GM12878 (cell line): ENCODE data around the gene PTPRC. TPM values are rescaled to one million over a fixed set of nuclear protein-coding genes. Genes with fewer than 3 reads are reported as not detected.

ENCODE experiments used
- BACH1 ChIP-seq: fragments of 450-650 bp; IDR thresholded peaks from 2 replicates; pipeline ENCODE4 v1.6.1; 2017; ENCODE audit warnings: mild to moderate bottlenecking, borderline replicate concordance
- CBX5 ChIP-seq: sonication (generic); IDR thresholded peaks from 2 replicates; pipeline ENCODE4 v1.6.1; 2016; ENCODE audit warnings: low read depth, moderate library complexity, mild to moderate bottlenecking, inconsistent platforms
- CREB1 ChIP-seq: IDR thresholded peaks from 2 replicates; pipeline ENCODE4 v1.6.1; 2012; ENCODE audit warnings: low read depth, mild to moderate bottlenecking, inconsistent platforms
- DPF2 ChIP-seq: fragments of 450-650 bp; IDR thresholded peaks from 2 replicates; pipeline ENCODE4 v1.6.1; 2017; ENCODE audit warnings: mild to moderate bottlenecking
- EGR1 ChIP-seq, 2 experiments: IDR thresholded peaks; 1 replicate in 1 of 2; 2 replicates in 1 of 2; pipeline ENCODE4 v1.6.1; 2011 to 2012; ENCODE audit warnings: low read depth in 2 of 2, low read length in 2 of 2, borderline replicate concordance in 1 of 2, mild to moderate bottlenecking in 1 of 2, moderate library complexity in 1 of 2
- EZH2 ChIP-seq: IDR thresholded peaks from 2 replicates; pipeline ENCODE4 v1.6.1; 2012; ENCODE audit warnings: low read depth, mild to moderate bottlenecking, control low read depth, inconsistent platforms, low read length, borderline replicate concordance; ENCODE audit not compliant: control insufficient read depth
- IKZF1 ChIP-seq: fragments of 450-650 bp; conservative IDR thresholded peaks from 2 replicates; pipeline ENCODE4 v1.6.1; 2017; ENCODE audit warnings: antibody characterized with exemption, mild to moderate bottlenecking
- JUNB ChIP-seq: IDR thresholded peaks from 2 replicates; pipeline ENCODE4 v1.6.1; 2016; ENCODE audit warnings: antibody characterized with exemption, mild to moderate bottlenecking
- MTA3 ChIP-seq: IDR thresholded peaks from 2 replicates; pipeline ENCODE4 v1.6.1; 2012; ENCODE audit warnings: low read length, inconsistent platforms, borderline replicate concordance
- NR2F1 ChIP-seq: fragments of 450-650 bp; conservative IDR thresholded peaks from 2 replicates; pipeline ENCODE4 v1.6.1; 2017; ENCODE audit warnings: mild to moderate bottlenecking
- RCOR1 ChIP-seq: conservative IDR thresholded peaks from 2 replicates; pipeline ENCODE4 v1.6.1; 2012; ENCODE audit warnings: low read depth, low read length, improper control_type of control experiment
- SIX5 ChIP-seq: IDR thresholded peaks from 2 replicates; pipeline ENCODE4 v1.6.1; 2011; ENCODE audit warnings: mild to moderate bottlenecking, low read depth, low read length, moderate library complexity; ENCODE audit not compliant: severe bottlenecking
- TARDBP ChIP-seq: IDR thresholded peaks from 2 replicates; pipeline ENCODE4 v1.6.1; 2016; ENCODE audit warnings: borderline replicate concordance
- TCF3 ChIP-seq: IDR thresholded peaks from 2 replicates; pipeline ENCODE4 v1.6.1; 2012; ENCODE audit warnings: low read depth, mild to moderate bottlenecking, low read length, borderline replicate concordance; ENCODE audit not compliant: insufficient read depth
- WRNIP1 ChIP-seq: IDR thresholded peaks from 2 replicates; pipeline ENCODE4 v1.6.1; 2011; ENCODE audit warnings: low read depth, low read length, improper control_type of control experiment, borderline replicate concordance
- YBX1 ChIP-seq: fragments of 450-650 bp; IDR thresholded peaks from 2 replicates; pipeline ENCODE4 v1.6.1; 2016; ENCODE audit warnings: antibody characterized with exemption
- ZBTB4 ChIP-seq: fragments of 450-650 bp; formaldehyde crosslinking; IDR thresholded peaks from 2 replicates; pipeline ENCODE4 v1.4.0; 2022; ENCODE audit warnings: mild to moderate bottlenecking, moderate library complexity
- polyA plus RNA-seq, 11 experiments: library from polyadenylated mRNA; depleted of rRNA in 4 of 11; unstranded in 6 of 11; stranded (reverse) in 5 of 11; fragments of >200 nt; fragmentation: Nextera tagmentation in 4 of 11; fragmentation: Illumina TruSeq in 1 of 11; extraction: Ambion mirVana in 4 of 11; extraction: Trizol in 1 of 11; gene quantifications; 1 replicate in 1 of 11; 2 replicates in 10 of 11; pipeline versions ENCODE4 v1.2.1 to v1.2.3, GENCODE V29; 2011 to 2016; ENCODE audit warnings: inconsistent platforms in 2 of 11, missing spikeins in 2 of 11, low read depth in 1 of 11
- total RNA-seq, 4 experiments: library from RNA; depleted of rRNA in 3 of 4; stranded (reverse); fragments of >200 nt in 3 of 4; fragmentation: Illumina TruSeq in 1 of 4; extraction: Trizol in 1 of 4; gene quantifications; 2 replicates each; pipeline versions ENCODE4 v1.2.1 to v1.2.3, GENCODE V29; 2013 to 2021
- TF ChIP-seq, protein P1 (sequence below): fragments of 450-650 bp; IDR thresholded peaks from 2 replicates; pipeline ENCODE4 v1.6.1; 2017; ENCODE audit warnings: antibody characterized with exemption, mild to moderate bottlenecking, moderate library complexity
- TF ChIP-seq, protein P2 (sequence below), 3 experiments: IDR thresholded peaks in 2 of 3; conservative IDR thresholded peaks in 1 of 3; 2 replicates each; pipeline ENCODE4 v1.5.1; 2011; ENCODE audit warnings: low read depth in 3 of 3, low read length in 3 of 3, mild to moderate bottlenecking in 3 of 3, control low read depth in 2 of 3, moderate library complexity in 2 of 3, inconsistent platforms in 1 of 3, mixed read lengths in 1 of 3; ENCODE audit not compliant: control insufficient read depth in 2 of 3, insufficient read depth in 1 of 3; ENCODE audit errors: extremely low read depth in 1 of 3
- TF ChIP-seq, protein P3 (sequence below): IDR thresholded peaks from 2 replicates; pipeline ENCODE4 v1.6.1; 2011; ENCODE audit warnings: mild to moderate bottlenecking, low read depth, low read length, moderate library complexity; ENCODE audit not compliant: insufficient replicate concordance

PTPRC gene
- total and polyA plus RNA-seq, 10 of the 15 experiments (the other 5 are each of a cell fraction or from before 2014, with no cell fraction given), result 72.9 to 221 (median 118) TPM

DNA sequence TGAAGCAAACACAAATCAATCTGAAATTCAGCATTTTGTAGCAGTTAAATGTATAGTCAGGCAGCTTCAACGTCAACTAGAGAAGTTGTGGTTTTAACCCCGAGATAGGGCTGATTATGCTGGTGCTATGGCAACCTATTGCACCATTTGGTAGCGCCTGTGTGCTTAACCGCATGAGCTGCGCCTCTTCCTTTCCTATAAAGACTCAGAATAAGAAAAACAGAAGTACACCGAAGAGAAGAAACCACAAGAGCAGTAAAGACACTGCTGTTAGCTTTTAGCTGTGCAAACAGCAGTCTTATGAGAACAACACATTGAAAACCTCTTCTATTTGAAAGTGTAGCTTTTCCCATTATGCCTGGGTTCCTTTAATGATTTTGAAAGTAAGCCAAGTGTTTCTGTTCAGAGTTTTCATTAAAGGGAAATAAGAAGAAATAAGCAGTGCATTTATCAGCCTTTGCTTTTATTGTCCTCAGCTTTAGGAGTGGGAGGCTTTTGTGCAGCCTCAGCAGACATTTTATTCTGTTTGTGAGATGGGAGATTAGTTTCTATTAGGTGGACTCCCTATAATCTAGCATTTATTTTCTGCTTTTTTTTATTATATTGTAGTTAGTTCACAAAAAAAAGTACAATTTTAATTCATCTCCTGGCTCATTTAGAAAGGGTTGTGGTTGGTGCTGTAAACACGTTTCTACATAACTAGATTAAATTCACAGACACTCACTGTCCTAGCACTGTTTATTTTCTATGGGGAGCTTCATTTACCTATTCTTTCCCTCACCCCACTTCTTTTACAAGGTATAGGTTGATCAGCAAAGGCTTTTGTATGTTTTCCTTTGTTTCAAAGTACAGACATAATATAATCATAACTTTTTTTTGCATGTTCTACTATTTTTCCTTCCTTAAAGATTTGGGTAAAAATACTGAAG lies 43.3 kb downstream of the PTPRC start (continued):
- TF ChIP-seq SIX5 (peak; percentile 22), TCF3 (peak; percentile 60; the same call in 1 of the 2 replicates), EGR1 (IDR thresholded peaks at IDR 0.05; ENCODE audit: borderline replicate concordance in 1 of 2, low read depth in 2 of 2, low read length in 2 of 2) (no peak), MTA3 (peak; percentile 89; the same call in 1 of the 2 replicates), WRNIP1 (no peak), IKZF1 (peak; percentile 81), RCOR1 (peak; percentile 86; the same call in 1 of the 2 replicates), YBX1 (no peak), TARDBP (peak; percentile 54; the same call in 1 of the 2 replicates), DPF2 (peak; percentile 89; the same call in 1 of the 2 replicates), ZBTB4 (CRISPR knock-in tag) (no peak), NR2F1 (no peak), CBX5 (peak; percentile 97), CREB1 (peak; percentile 91), JUNB (peak; percentile 70), EZH2 (no peak), BACH1 (no peak; the same call in 1 of the 2 replicates)
- TF ChIP-seq, protein P1, sequence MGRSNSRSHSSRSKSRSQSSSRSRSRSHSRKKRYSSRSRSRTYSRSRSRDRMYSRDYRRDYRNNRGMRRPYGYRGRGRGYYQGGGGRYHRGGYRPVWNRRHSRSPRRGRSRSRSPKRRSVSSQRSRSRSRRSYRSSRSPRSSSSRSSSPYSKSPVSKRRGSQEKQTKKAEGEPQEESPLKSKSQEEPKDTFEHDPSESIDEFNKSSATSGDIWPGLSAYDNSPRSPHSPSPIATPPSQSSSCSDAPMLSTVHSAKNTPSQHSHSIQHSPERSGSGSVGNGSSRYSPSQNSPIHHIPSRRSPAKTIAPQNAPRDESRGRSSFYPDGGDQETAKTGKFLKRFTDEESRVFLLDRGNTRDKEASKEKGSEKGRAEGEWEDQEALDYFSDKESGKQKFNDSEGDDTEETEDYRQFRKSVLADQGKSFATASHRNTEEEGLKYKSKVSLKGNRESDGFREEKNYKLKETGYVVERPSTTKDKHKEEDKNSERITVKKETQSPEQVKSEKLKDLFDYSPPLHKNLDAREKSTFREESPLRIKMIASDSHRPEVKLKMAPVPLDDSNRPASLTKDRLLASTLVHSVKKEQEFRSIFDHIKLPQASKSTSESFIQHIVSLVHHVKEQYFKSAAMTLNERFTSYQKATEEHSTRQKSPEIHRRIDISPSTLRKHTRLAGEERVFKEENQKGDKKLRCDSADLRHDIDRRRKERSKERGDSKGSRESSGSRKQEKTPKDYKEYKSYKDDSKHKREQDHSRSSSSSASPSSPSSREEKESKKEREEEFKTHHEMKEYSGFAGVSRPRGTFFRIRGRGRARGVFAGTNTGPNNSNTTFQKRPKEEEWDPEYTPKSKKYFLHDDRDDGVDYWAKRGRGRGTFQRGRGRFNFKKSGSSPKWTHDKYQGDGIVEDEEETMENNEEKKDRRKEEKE, result no peak
- TF ChIP-seq, protein P2, sequence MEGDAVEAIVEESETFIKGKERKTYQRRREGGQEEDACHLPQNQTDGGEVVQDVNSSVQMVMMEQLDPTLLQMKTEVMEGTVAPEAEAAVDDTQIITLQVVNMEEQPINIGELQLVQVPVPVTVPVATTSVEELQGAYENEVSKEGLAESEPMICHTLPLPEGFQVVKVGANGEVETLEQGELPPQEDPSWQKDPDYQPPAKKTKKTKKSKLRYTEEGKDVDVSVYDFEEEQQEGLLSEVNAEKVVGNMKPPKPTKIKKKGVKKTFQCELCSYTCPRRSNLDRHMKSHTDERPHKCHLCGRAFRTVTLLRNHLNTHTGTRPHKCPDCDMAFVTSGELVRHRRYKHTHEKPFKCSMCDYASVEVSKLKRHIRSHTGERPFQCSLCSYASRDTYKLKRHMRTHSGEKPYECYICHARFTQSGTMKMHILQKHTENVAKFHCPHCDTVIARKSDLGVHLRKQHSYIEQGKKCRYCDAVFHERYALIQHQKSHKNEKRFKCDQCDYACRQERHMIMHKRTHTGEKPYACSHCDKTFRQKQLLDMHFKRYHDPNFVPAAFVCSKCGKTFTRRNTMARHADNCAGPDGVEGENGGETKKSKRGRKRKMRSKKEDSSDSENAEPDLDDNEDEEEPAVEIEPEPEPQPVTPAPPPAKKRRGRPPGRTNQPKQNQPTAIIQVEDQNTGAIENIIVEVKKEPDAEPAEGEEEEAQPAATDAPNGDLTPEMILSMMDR (IDR thresholded peaks at IDR 0.05 in 2 of 3, conservative IDR thresholded peaks at IDR 0.05 in 1 of 3; ENCODE audit: control insufficient read depth in 2 of 3, extremely low read depth in 1 of 3, insufficient read depth in 1 of 3, low read depth in 3 of 3, low read length in 3 of 3), result no peak
- TF ChIP-seq, protein P3, sequence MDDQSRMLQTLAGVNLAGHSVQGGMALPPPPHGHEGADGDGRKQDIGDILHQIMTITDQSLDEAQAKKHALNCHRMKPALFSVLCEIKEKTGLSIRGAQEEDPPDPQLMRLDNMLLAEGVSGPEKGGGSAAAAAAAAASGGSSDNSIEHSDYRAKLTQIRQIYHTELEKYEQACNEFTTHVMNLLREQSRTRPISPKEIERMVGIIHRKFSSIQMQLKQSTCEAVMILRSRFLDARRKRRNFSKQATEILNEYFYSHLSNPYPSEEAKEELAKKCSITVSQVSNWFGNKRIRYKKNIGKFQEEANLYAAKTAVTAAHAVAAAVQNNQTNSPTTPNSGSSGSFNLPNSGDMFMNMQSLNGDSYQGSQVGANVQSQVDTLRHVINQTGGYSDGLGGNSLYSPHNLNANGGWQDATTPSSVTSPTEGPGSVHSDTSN, result no peak
